ENCODE results near the gene KLF11. TPM values are rescaled to one million over a fixed set of nuclear protein-coding genes. Genes with fewer than 3 reads are reported as not detected.
A peak's percentile ranks its signal among the peaks of the same experiment; 100 is the strongest.
"Not testable (repeated sequence)": the region's sequence is repeated elsewhere in the genome, so short reads cannot be mapped to it uniquely, and the experiment has no call there.

KLF11 gene
- polyA plus RNA-seq, 3 donors from 2014 or later = 10.5 to 18.8 (median 11.7) TPM

GRCh38 chr2:10012963-10013461 is 30.3 kb upstream of the KLF11 start:
- Mint-ChIP-seq H3K27me3 (ENCODE audit: low read depth in 3 of 3) (peaks cover 2 to 3% (median 2%) of the 10 kb centered on the region in 3 donors), H3K4me3 (no peak overlapping the region), H3K9me3 (no peaks in the 10 kb centered on the region), H3K27ac (no peak overlapping the region), H3K36me3 (peaks cover 0 to 4% (median 0%) of the 10 kb centered on the region in 3 donors), H3K4me1 (no peaks in the 10 kb centered on the region)
- no peak for DNase-seq

DNA sequence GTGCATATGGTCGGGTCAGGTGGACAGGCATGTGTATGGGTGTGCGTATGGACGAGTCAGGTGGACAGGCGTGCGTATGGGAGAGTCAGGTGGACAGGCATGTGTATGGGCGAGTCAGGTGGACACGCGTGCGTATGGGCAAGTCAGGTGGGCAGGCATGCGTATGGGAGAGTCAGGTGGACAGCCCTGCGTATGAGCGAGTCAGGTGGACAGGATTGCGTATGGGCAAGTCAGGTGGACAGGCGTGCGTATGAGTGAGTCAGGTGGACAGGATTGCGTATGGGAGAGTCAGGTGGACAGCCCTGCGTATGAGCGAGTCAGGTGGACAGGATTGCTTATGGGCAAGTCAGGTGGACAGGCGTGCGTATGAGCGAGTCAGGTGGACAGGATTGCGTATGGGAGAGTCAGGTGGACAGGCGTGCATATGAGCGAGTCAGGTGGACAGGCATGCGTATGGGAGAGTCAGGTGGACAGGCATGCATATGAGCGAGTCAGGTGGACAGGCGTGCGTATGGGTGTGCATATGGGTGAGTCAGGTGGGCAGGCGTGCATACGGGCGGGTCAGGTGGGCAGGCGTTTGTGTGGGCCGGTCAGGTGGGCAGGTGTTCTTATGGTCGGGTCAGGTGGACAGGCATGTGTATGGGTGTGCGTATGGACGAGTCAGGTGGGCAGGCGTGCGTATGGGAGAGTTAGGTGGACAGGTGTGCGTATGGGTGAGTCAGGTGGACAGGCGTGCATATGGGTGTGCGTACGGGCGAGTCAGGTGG is 29.5 kb upstream of the KLF11 start:
- not testable (repeated sequence) for H3K27me3 Mint-ChIP-seq (ENCODE audit: low read depth in 3 of 3); H3K4me3 Mint-ChIP-seq; H3K9me3 Mint-ChIP-seq; DNase-seq; H3K4me1 Mint-ChIP-seq; H3K36me3 Mint-ChIP-seq; H3K27ac Mint-ChIP-seq

GRCh38 chr2:10014418-10015190 is 28.7 kb upstream of the KLF11 start:
- no peaks in the 10 kb centered on the region for H3K4me1 Mint-ChIP-seq
- H3K36me3 Mint-ChIP-seq = peaks cover 0 to 4% (median 0%) of the 10 kb centered on the region in 3 donors
- H3K9me3 Mint-ChIP-seq = no peaks in the 10 kb centered on the region
- H3K27ac Mint-ChIP-seq = no peak overlapping the region
- H3K27me3 Mint-ChIP-seq (ENCODE audit: low read depth in 3 of 3) = peaks cover 2 to 5% (median 3%) of the 10 kb centered on the region in 3 donors
- DNase-seq = no peak
- H3K4me3 Mint-ChIP-seq = no peak overlapping the region

- H3K27me3 Mint-ChIP-seq (ENCODE audit: low read depth in 3 of 3); H3K27ac Mint-ChIP-seq; DNase-seq; H3K4me3 Mint-ChIP-seq; H3K9me3 Mint-ChIP-seq; H3K36me3 Mint-ChIP-seq; H3K4me1 Mint-ChIP-seq: not testable (repeated sequence)
Observed at GRCh38 chr2:10015376-10015989, 27.9 kb upstream of the KLF11 start.

DNA sequence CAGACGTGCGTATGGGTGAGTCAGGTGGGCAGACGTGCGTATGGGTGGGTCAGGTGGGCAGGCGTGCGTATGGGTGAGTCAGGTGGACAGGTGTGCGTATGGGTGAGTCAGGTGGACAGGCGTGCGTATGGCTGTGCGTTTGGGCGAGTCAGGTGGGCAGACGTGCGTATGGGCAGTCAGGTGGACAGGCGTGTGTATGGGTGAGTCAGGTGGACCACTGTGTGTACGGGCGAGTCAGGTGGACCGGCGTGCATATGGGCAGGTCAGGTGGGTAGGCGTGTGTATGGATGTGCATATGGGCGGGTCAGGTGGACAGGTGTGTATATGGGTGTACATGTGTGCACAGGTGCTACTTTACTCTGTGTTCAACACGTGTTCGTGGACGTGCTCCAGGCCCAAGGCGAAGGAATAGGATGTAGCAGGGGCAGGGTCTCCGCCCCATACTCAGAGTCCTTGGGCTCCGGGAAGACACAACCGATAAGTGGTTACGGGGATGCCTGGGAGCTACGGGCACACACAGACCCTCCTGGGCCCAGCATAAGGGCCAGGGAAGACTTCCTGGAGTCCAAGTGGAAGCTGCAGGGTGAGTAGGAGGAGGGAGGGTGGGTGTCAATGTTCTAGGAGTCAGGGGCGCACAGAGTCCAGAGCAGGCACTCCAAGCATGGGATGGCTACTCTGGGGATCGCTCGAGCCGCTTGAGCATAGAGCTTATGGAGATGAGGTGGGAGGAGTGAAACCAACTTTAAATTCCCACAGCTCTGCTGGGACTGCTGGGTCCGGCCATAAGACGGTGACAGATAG is 27.1 kb upstream of the KLF11 start:
- Mint-ChIP-seq H3K36me3 (peaks cover 0 to 4% (median 0%) of the 10 kb centered on the region in 3 donors), H3K4me1 (no peaks in the 10 kb centered on the region), H3K27me3 (ENCODE audit: low read depth in 3 of 3) (peaks cover 2 to 5% (median 3%) of the 10 kb centered on the region in 3 donors), H3K9me3 (no peaks in the 10 kb centered on the region), H3K27ac (no peak overlapping the region), H3K4me3 (no peak overlapping the region)
- no peak for DNase-seq

- H3K27ac Mint-ChIP-seq = no peak overlapping the region
- no peaks in the 10 kb centered on the region for H3K4me1 Mint-ChIP-seq
- H3K27me3 Mint-ChIP-seq (ENCODE audit: low read depth in 3 of 3) = peaks cover 2 to 5% (median 3%) of the 10 kb centered on the region in 3 donors
- peaks cover 0 to 4% (median 0%) of the 10 kb centered on the region in 3 donors for H3K36me3 Mint-ChIP-seq
- H3K4me3 Mint-ChIP-seq = no peak overlapping the region
- no peak for DNase-seq
- no peaks in the 10 kb centered on the region for H3K9me3 Mint-ChIP-seq
Observed at GRCh38 chr2:10016802-10017258, 26.5 kb upstream of the KLF11 start.

DNA sequence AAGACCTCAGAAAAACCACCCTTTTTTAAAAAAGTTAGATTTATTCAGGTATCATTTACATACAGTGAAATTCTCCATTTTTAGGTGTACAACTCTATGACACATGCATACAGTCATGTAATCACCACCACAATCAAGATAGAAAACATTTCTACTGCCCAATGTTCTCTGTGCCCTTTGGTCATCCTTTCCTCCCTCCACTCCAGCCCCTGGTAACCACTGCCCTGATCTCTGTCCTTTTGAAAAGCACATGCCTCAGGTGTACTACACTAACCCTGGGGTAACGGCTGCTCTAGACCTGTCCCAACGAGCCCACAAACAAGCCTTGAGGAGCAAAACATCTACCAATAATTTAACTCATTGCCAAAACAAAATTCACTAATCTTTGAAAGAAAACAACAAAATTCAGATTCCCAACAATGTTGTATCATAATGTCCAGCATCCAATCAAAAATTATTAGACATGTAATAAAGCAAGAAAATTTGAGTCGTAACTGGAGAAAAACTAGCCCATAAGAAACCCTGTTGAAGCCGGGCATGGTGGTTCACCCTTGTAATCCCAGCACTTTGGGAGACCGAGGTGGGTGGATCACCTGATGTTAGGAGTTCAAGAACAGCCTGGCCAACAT is 25.9 kb upstream of the KLF11 start:
- Mint-ChIP-seq H3K36me3 (peaks cover 0 to 4% (median 0%) of the 10 kb centered on the region in 3 donors), H3K9me3 (no peaks in the 10 kb centered on the region), H3K27me3 (ENCODE audit: low read depth in 3 of 3) (peaks cover 2 to 5% (median 3%) of the 10 kb centered on the region in 3 donors), H3K4me3 (no peak overlapping the region), H3K27ac (peak overlapping the region in 1 of 6 donors; percentile 11), H3K4me1 (no peaks in the 10 kb centered on the region)
- no peak for DNase-seq

- Mint-ChIP-seq H3K4me3 (no peak overlapping the region), H3K4me1 (no peaks in the 10 kb centered on the region), H3K27ac (peak overlapping the region in 1 of 6 donors; percentile 17)
Observed at GRCh38 chr2:10019174-10019573, 24.2 kb upstream of the KLF11 start.

DNA sequence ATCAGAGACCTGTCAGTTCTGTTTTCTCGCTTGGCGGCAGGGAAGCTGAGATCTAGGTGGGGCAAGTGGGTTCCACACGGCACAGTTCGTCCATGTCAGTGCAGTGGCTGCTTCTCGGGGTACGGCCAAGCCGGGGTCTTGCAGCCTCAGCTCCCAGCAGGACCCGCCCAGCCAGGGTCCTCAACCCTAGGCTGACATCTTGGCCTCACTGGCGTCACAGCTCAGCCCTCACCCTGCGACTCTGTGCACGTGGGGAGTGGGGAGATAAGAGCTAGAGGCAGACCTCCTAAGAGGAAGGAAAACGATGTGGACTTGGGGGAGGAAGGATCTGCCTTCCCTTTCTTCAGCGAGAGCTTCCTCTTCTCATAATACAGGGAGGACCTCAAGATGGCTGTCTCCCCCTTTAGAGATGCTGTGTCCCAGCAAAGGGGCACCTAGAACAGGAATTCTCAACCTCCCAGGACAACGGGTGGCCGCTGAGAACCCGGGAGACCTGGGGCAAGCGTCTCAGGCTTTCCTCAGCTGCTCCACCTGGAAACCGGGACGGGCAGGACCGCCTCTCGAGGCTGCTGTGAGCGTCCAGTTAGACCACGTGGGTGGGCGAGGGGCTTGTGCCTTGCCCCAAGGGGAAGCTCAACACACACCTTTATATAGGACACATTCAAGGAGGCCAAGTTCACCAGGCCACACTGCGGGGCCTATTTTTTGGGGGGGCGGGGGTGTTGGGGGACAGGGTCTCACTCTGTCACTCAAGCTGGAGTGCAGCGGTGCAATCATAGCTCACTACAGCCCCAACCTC is 23.5 kb upstream of the KLF11 start:
- peak overlapping the region in 1 of 6 donors; percentile 17 for H3K27ac Mint-ChIP-seq
- peaks cover 0 to 4% (median 0%) of the 10 kb centered on the region in 3 donors for H3K36me3 Mint-ChIP-seq

More at GRCh38 chr2:10019174-10019573, 24.2 kb upstream of the KLF11 start:
- peaks cover 0 to 4% (median 0%) of the 10 kb centered on the region in 3 donors for H3K36me3 Mint-ChIP-seq
- DNase-seq = no peak
- no peaks in the 10 kb centered on the region for H3K9me3 Mint-ChIP-seq
- peaks cover 2 to 5% (median 4%) of the 10 kb centered on the region in 3 donors for H3K27me3 Mint-ChIP-seq (ENCODE audit: low read depth in 3 of 3)

GRCh38 chr2:10022041-10022421 is 21.3 kb upstream of the KLF11 start:
- Mint-ChIP-seq H3K4me3 (no peak overlapping the region), H3K27me3 (ENCODE audit: low read depth in 3 of 3) (peaks cover 2 to 4% (median 3%) of the 10 kb centered on the region in 3 donors), H3K36me3 (peaks cover 0 to 4% (median 0%) of the 10 kb centered on the region in 3 donors), H3K27ac (no peak overlapping the region), H3K4me1 (peaks cover 0 to 1% of the 10 kb centered on the region in 2 donors), H3K9me3 (no peaks in the 10 kb centered on the region)
- no peak for DNase-seq

More for the DNA sequence above, 23.5 kb upstream of the KLF11 start:
- H3K4me1 Mint-ChIP-seq = no peaks in the 10 kb centered on the region
- peaks cover 2 to 5% (median 4%) of the 10 kb centered on the region in 3 donors for H3K27me3 Mint-ChIP-seq (ENCODE audit: low read depth in 3 of 3)
- DNase-seq = no peak
- no peak overlapping the region for H3K4me3 Mint-ChIP-seq
- no peaks in the 10 kb centered on the region for H3K9me3 Mint-ChIP-seq

- no peak for DNase-seq
- Mint-ChIP-seq H3K4me3 (no peak overlapping the region), H3K9me3 (no peaks in the 10 kb centered on the region), H3K27me3 (ENCODE audit: low read depth in 3 of 3) (peaks cover 0 to 4% (median 2%) of the 10 kb centered on the region in 3 donors), H3K36me3 (peaks cover 0 to 2% (median 0%) of the 10 kb centered on the region in 3 donors), H3K27ac (peak overlapping the region in 1 of 6 donors; percentile 59), H3K4me1 (peaks cover 3 to 4% of the 10 kb centered on the region in 2 donors)
Observed at GRCh38 chr2:10022445-10022844, 20.9 kb upstream of the KLF11 start.
